Gastroesophageal sphincter (tissue), 3 donors: ENCODE data around the gene TWIST2.

Source experiments
- POLR2A ChIP-seq, 2 donors: fragments of 450-650 bp; IDR thresholded peaks; one replicate each; pipeline ENCODE4 v1.6.1; 2017; ENCODE audit warnings: antibody characterized with exemption in 2 of 2, mild to moderate bottlenecking in 2 of 2, moderate library complexity in 1 of 2
- POLR2AphosphoS5 ChIP-seq: sonication (generic); formaldehyde crosslinking; IDR thresholded peaks from one replicate; pipeline ENCODE4 v1.6.1; 2017; ENCODE audit warnings: antibody characterized with exemption
- TF ChIP-seq, protein P1 (sequence below), 4 experiments: fragments of 200-600 bp in 2 of 4; fragments of 450-650 bp in 2 of 4; sonication (generic) in 1 of 4; IDR thresholded peaks; one replicate each; pipeline ENCODE4 v1.5.1; 2017 to 2019; ENCODE audit warnings: antibody characterized with exemption in 4 of 4, mild to moderate bottlenecking in 2 of 4, moderate library complexity in 2 of 4

DNA sequence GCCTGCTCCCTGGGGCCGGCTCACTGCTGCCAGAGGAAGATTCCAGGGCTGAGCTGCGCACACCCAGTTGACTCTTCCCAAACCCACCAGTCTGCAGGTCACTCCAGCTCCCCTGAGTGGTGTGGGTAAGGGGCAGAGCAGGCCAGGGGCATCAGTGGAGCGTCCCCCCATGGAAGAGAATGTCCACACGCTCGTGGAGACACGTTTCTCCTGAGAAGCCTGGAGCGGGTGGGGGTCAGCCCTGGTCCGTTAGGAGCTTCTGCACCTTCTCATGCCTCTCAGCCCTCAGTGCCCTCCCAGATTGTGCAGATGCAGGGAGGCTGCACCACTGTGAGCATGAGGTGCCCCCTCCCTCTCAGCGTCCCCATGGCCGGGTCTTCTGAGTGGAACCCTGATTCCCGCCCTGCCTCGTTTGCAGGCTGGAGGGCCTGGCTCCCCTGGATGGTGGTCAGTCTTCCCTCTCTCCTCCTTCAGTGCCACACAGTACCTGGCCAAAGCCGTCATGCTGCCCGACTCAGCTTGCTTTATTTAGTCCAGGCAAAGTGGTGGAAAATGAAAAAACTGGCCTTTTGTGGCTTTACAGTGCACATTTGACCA lies 37.0 kb downstream of the TWIST2 start:
- TF ChIP-seq, protein P1, sequence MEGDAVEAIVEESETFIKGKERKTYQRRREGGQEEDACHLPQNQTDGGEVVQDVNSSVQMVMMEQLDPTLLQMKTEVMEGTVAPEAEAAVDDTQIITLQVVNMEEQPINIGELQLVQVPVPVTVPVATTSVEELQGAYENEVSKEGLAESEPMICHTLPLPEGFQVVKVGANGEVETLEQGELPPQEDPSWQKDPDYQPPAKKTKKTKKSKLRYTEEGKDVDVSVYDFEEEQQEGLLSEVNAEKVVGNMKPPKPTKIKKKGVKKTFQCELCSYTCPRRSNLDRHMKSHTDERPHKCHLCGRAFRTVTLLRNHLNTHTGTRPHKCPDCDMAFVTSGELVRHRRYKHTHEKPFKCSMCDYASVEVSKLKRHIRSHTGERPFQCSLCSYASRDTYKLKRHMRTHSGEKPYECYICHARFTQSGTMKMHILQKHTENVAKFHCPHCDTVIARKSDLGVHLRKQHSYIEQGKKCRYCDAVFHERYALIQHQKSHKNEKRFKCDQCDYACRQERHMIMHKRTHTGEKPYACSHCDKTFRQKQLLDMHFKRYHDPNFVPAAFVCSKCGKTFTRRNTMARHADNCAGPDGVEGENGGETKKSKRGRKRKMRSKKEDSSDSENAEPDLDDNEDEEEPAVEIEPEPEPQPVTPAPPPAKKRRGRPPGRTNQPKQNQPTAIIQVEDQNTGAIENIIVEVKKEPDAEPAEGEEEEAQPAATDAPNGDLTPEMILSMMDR (IDR thresholded peaks at IDR 0.05): no peak
- no peak for TF ChIP-seq POLR2AphosphoS5
- TF ChIP-seq POLR2A (IDR thresholded peaks at IDR 0.05): no peak
